CD4-positive, CD25-positive, alpha-beta regulatory T cell (primary cell): ENCODE results near the gene ACOT7. TPM values are rescaled to one million over a fixed set of nuclear protein-coding genes. Genes with fewer than 3 reads are reported as not detected.
A peak's percentile ranks its signal among the peaks of the same experiment; 100 is the strongest.

ENCODE experiments used
- ATAC-seq, 2 donors: fragments of 150-1000 bp; cut with Tn5 transposase; one replicate each; pipeline ENCODE4 v1.10.0; 2021; ENCODE audit warnings: low read depth in 2 of 2, moderate number of reproducible peaks in 2 of 2, moderate library complexity in 1 of 2
- DNase-seq, 3 donors: peaks; one replicate each; pipeline versions ENCODE4 v3.0.0 to v3.0.0-alpha.2; 2012 to 2022; ENCODE audit warnings: mixed read lengths in 1 of 3
- H3K27ac ChIP-seq: one replicate; pipeline ENCODE4 v1.7.0; 2013; ENCODE audit warnings: mild to moderate bottlenecking, low read length; ENCODE audit not compliant: insufficient read depth, poor library complexity, severe bottlenecking
- H3K27me3 ChIP-seq: one replicate; pipeline ENCODE4 v1.7.0; 2013; ENCODE audit warnings: low read length; ENCODE audit not compliant: control insufficient read depth, insufficient read depth
- H3K36me3 ChIP-seq: one replicate; pipeline ENCODE4 v1.7.0; 2013; ENCODE audit warnings: mild to moderate bottlenecking, low read length, moderate library complexity; ENCODE audit not compliant: control insufficient read depth, insufficient read depth
- H3K4me1 ChIP-seq: 2 replicates; pipeline ENCODE4 v1.7.0; 2013; ENCODE audit warnings: mild to moderate bottlenecking, low read length; ENCODE audit not compliant: insufficient read depth, control insufficient read depth, poor library complexity, severe bottlenecking
- H3K4me3 ChIP-seq: one replicate; pipeline ENCODE4 v1.7.0; 2013; ENCODE audit warnings: low read depth, mild to moderate bottlenecking, low read length, moderate library complexity
- H3K9me3 ChIP-seq, 2 experiments: 1 replicate in 1 of 2; 2 replicates in 1 of 2; pipeline ENCODE4 v1.7.0; 2013; ENCODE audit warnings: low read length in 2 of 2, mild to moderate bottlenecking in 1 of 2, moderate library complexity in 1 of 2; ENCODE audit not compliant: control insufficient read depth in 2 of 2
- H3K27ac Mint-ChIP-seq, 3 donors: one replicate each; pipeline ENCODE4 v1.8.0; 2020 to 2022; ENCODE audit warnings: mild to moderate bottlenecking in 3 of 3, mixed read lengths in 3 of 3, moderate library complexity in 2 of 3
- H3K27me3 Mint-ChIP-seq: one replicate; pipeline ENCODE4 v1.8.0; 2022; ENCODE audit warnings: mild to moderate bottlenecking, mixed read lengths
- H3K36me3 Mint-ChIP-seq: one replicate; pipeline ENCODE4 v1.8.0; 2020; ENCODE audit warnings: mixed read lengths
- H3K4me1 Mint-ChIP-seq, 4 donors: one replicate each; pipeline ENCODE4 v1.8.0; 2020 to 2022; ENCODE audit warnings: mixed read lengths in 4 of 4, mild to moderate bottlenecking in 1 of 4
- H3K4me3 Mint-ChIP-seq, 4 donors: one replicate each; pipeline ENCODE4 v1.8.0; 2020 to 2022; ENCODE audit warnings: mild to moderate bottlenecking in 4 of 4, mixed read lengths in 4 of 4, moderate library complexity in 3 of 4
- H3K9me3 Mint-ChIP-seq, 7 donors: one replicate each; pipeline ENCODE4 v1.8.0; 2020 to 2022; ENCODE audit warnings: mixed read lengths in 7 of 7, mild to moderate bottlenecking in 3 of 7, moderate library complexity in 2 of 7
- polyA plus RNA-seq, 4 donors: library from polyadenylated mRNA; unstranded; fragments of 300-500 nt; fragmentation: Illumina TruSeq; gene quantifications; one replicate each; pipeline ENCODE4 v1.2.3, GENCODE V29; 2021
- total RNA-seq: library from RNA; stranded (reverse); gene quantifications from one replicate; pipeline ENCODE4 v1.2.3, GENCODE V29; 2022

ACOT7 gene
- total and polyA plus RNA-seq, 5 donors from 2014 or later, result 9.3 to 13.6 (median 9.8) TPM

GRCh38 chr1:6426277-6426971, 32.9 kb upstream of the ACOT7 start:
- peaks cover 0 to 11% (median 0%) of the 10 kb centered on the region in 4 donors for H3K4me1 Mint-ChIP-seq
- H3K4me3 ChIP-seq, result no peak overlapping the region
- H3K9me3 Mint-ChIP-seq, result no peaks in the 10 kb centered on the region
- ATAC-seq (no peak), DNase-seq (no peak)
- no peak overlapping the region for H3K27ac ChIP-seq
- H3K27me3 ChIP-seq, result peaks cover 7% of the 10 kb centered on the region
- H3K27me3 Mint-ChIP-seq, result peaks cover 56% of the 10 kb centered on the region
- peaks cover 21% of the 10 kb centered on the region for H3K4me1 ChIP-seq
- H3K4me3 Mint-ChIP-seq, result peak overlapping the region in 1 of 4 donors; percentile 63
- no peaks in the 10 kb centered on the region for H3K36me3 ChIP-seq
- no peak overlapping the region for H3K27ac Mint-ChIP-seq
- no peaks in the 10 kb centered on the region for H3K9me3 ChIP-seq
- H3K36me3 Mint-ChIP-seq, result no peaks in the 10 kb centered on the region

GRCh38 chr1:6425658-6426057, 32.1 kb upstream of the ACOT7 start:
- H3K4me3 ChIP-seq, result no peak overlapping the region
- Mint-ChIP-seq H3K27ac (no peak overlapping the region), H3K4me3 (peak overlapping the region in 3 of 4 donors; percentile 21 to 68 (median 63)), H3K36me3 (no peaks in the 10 kb centered on the region), H3K9me3 (no peaks in the 10 kb centered on the region), H3K4me1 (peaks cover 0 to 14% (median 0%) of the 10 kb centered on the region in 4 donors), H3K27me3 (peaks cover 61% of the 10 kb centered on the region)
- H3K9me3 ChIP-seq, result no peaks in the 10 kb centered on the region
- peaks cover 24% of the 10 kb centered on the region for H3K4me1 ChIP-seq
- ATAC-seq (no peak), DNase-seq (no peak)
- peaks cover 12% of the 10 kb centered on the region for H3K27me3 ChIP-seq
- H3K36me3 ChIP-seq, result no peaks in the 10 kb centered on the region
- H3K27ac ChIP-seq, result no peak overlapping the region

- Histone ChIP-seq H3K9me3 (no peaks in the 10 kb centered on the region), H3K4me3 (no peak within 1 kb of the TSS), H3K4me1 (peaks cover 32% of the 10 kb centered on the region), H3K27me3 (peaks cover 12% of the 10 kb centered on the region), H3K36me3 (no peaks in the 10 kb centered on the region), H3K27ac (no peak within 1 kb of the TSS)
- no peaks in the 10 kb centered on the region for H3K9me3 Mint-ChIP-seq
- no peak for ATAC-seq
- peaks cover 0 to 15% (median 0%) of the 10 kb centered on the region in 4 donors for H3K4me1 Mint-ChIP-seq
- H3K36me3 Mint-ChIP-seq, result no peaks in the 10 kb centered on the region
- peaks cover 54% of the 10 kb centered on the region for H3K27me3 Mint-ChIP-seq
- H3K4me3 Mint-ChIP-seq, result peak within 1 kb of the TSS; percentile 51 to 74 (median 70)
- DNase-seq, result no peak
- H3K27ac Mint-ChIP-seq, result no peak within 1 kb of the TSS
Measured at GRCh38 chr1:6424619-6425593, 31.3 kb upstream of the ACOT7 start, which contains the start of gene ESPN. ESPN (plus strand) TSS chr1:6424776; CDS start chr1:6424956, 180 bp downstream.

- Mint-ChIP-seq H3K36me3 (no peaks in the 10 kb centered on the region), H3K9me3 (no peaks in the 10 kb centered on the region), H3K27me3 (peaks cover 53% of the 10 kb centered on the region), H3K4me3 (peak overlapping the region; percentile 51 to 74 (median 70)), H3K27ac (no peak overlapping the region), H3K4me1 (peaks cover 0 to 17% (median 0%) of the 10 kb centered on the region in 4 donors)
- Histone ChIP-seq H3K4me1 (peaks cover 40% of the 10 kb centered on the region), H3K27ac (no peak overlapping the region), H3K27me3 (peaks cover 12% of the 10 kb centered on the region), H3K36me3 (no peaks in the 10 kb centered on the region), H3K4me3 (no peak overlapping the region), H3K9me3 (no peaks in the 10 kb centered on the region)
- no peak for DNase-seq
- no peak for ATAC-seq
Measured at GRCh38 chr1:6424000-6424565, 30.5 kb upstream of the ACOT7 start.

GRCh38 chr1:6423321-6423999, 29.9 kb upstream of the ACOT7 start:
- peaks cover 43% of the 10 kb centered on the region for H3K4me1 ChIP-seq
- H3K9me3 Mint-ChIP-seq, result no peaks in the 10 kb centered on the region
- H3K4me3 Mint-ChIP-seq, result peak overlapping the region; percentile 51 to 74 (median 70)
- H3K4me1 Mint-ChIP-seq, result peaks cover 0 to 18% (median 0%) of the 10 kb centered on the region in 4 donors
- H3K27ac ChIP-seq, result no peak overlapping the region
- no peaks in the 10 kb centered on the region for H3K9me3 ChIP-seq
- ATAC-seq, result peak; percentile 66 to 79
- peaks cover 53% of the 10 kb centered on the region for H3K27me3 Mint-ChIP-seq
- no peak overlapping the region for H3K27ac Mint-ChIP-seq
- DNase-seq, result peak; percentile 54 to 70 (median 69)
- H3K4me3 ChIP-seq, result no peak overlapping the region
- H3K27me3 ChIP-seq, result peaks cover 12% of the 10 kb centered on the region
- H3K36me3 ChIP-seq, result no peaks in the 10 kb centered on the region
- no peaks in the 10 kb centered on the region for H3K36me3 Mint-ChIP-seq

DNA sequence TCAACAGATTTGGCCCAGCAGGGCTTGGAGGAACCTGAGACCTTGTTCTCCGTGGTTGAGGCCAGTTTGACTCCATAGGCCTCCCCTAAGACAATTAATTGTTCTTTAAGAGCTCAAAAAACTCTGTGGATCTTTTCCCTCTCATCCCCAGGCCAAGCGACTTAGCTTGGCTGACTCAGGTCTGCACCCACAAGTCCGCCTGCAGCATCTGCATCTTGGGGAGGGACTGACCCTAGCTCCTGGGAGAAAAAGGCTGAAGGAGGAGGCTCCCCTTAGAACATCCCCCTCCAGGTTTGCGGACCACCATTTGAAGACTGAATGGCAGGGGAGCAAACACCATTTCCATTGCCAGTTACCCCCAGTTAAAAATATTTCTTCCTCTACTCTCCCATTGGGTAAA, 27.7 kb upstream of the ACOT7 start:
- Mint-ChIP-seq H3K36me3 (no peaks in the 10 kb centered on the region), H3K27ac (no peak overlapping the region), H3K4me1 (peaks cover 0 to 18% (median 0%) of the 10 kb centered on the region in 4 donors), H3K4me3 (peak overlapping the region in 2 of 4 donors; percentile 17 to 65), H3K9me3 (no peaks in the 10 kb centered on the region), H3K27me3 (peaks cover 60% of the 10 kb centered on the region)
- DNase-seq (no peak), ATAC-seq (no peak)
- Histone ChIP-seq H3K4me3 (no peak overlapping the region), H3K27me3 (peaks cover 27% of the 10 kb centered on the region), H3K9me3 (no peaks in the 10 kb centered on the region), H3K27ac (no peak overlapping the region), H3K4me1 (peaks cover 43% of the 10 kb centered on the region), H3K36me3 (no peaks in the 10 kb centered on the region)

DNA sequence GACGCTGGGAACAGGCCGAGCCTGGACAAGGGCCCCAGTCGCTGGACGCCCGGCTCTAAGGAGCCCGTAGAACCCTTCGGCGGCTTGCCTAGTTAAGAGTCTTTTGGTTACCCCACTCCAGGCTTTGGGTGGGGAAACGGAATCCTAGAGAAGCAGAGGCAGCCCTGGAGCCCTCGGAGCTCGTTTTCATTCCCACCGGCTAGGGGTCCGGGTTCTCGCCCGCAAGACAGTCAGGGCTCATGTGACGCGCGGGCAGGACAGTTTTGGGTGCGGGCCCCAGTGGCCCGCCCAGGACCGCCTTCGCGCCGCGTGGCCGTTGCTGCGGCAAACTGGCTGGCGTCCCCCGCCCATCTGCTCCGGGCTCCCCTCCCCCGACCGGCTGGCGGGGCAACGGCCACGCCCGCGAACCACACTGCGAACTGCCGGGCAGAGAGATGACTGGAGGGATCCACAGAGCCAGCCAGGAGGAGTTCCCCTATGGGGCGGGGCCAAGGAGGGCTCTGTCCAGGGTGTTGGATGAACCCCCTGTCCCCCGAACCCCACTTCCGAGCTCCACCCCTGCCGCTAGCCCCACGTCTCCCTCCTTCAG, 27.0 kb upstream of the ACOT7 start:
- peaks cover 67% of the 10 kb centered on the region for H3K27me3 Mint-ChIP-seq
- peak overlapping the region in 3 of 4 donors; percentile 17 to 65 (median 24) for H3K4me3 Mint-ChIP-seq
- H3K4me3 ChIP-seq, result no peak overlapping the region

More for the DNA sequence above, 27.0 kb upstream of the ACOT7 start:
- H3K36me3 ChIP-seq, result no peaks in the 10 kb centered on the region
- H3K27ac Mint-ChIP-seq, result no peak overlapping the region
- no peaks in the 10 kb centered on the region for H3K9me3 Mint-ChIP-seq
- ATAC-seq (no peak), DNase-seq (no peak)
- peaks cover 42% of the 10 kb centered on the region for H3K4me1 ChIP-seq
- H3K4me1 Mint-ChIP-seq, result peaks cover 0 to 14% (median 0%) of the 10 kb centered on the region in 4 donors
- H3K36me3 Mint-ChIP-seq, result no peaks in the 10 kb centered on the region
- peaks cover 29% of the 10 kb centered on the region for H3K27me3 ChIP-seq
- no peaks in the 10 kb centered on the region for H3K9me3 ChIP-seq
- H3K27ac ChIP-seq, result no peak overlapping the region
